GM23338 (cell line): ENCODE measurements around the gene HTT-AS. TPM values are rescaled to one million over a fixed set of nuclear protein-coding genes. Genes with fewer than 3 reads are reported as not detected.
A peak's percentile ranks its signal among the peaks of the same experiment; 100 is the strongest.

Experiments used
- ATAC-seq: fragments of 200-7000 bp; cut with Tn5 transposase; 3 replicates; pipeline ENCODE4 v1.9.1; 2020
- DNase-seq: peaks from one replicate; pipeline ENCODE4 v3.0.0-alpha.2; 2015; ENCODE audit warnings: low spot score
- H2AFZ ChIP-seq: fragments of 200-600 bp; sonication (generic); 2 replicates; pipeline ENCODE4 v1.8.0; 2016; ENCODE audit warnings: antibody characterized with exemption, mild to moderate bottlenecking, moderate library complexity
- H3F3A ChIP-seq: fragments of 200-600 bp; sonication (generic); replicated peaks from 2 replicates; pipeline ENCODE4 v1.8.0; 2017; ENCODE audit warnings: antibody characterized with exemption, mixed run types, low read depth
- H3K27ac ChIP-seq: fragments of 200-600 bp; sonication (generic); 2 replicates; pipeline ENCODE4 v1.6.1; 2016; ENCODE audit warnings: low read depth
- H3K27me3 ChIP-seq: fragments of 200-600 bp; sonication (generic); 2 replicates; pipeline ENCODE4 v1.8.0; 2016; ENCODE audit warnings: mild to moderate bottlenecking, mixed run types, moderate library complexity; ENCODE audit not compliant: insufficient read depth
- H3K36me3 ChIP-seq: fragments of 200-600 bp; sonication (generic); 2 replicates; pipeline ENCODE4 v1.8.0; 2016; ENCODE audit warnings: mild to moderate bottlenecking; ENCODE audit not compliant: insufficient read depth
- H3K4me1 ChIP-seq: fragments of 200-600 bp; sonication (generic); 2 replicates; pipeline ENCODE4 v1.8.0; 2016; ENCODE audit warnings: mild to moderate bottlenecking, moderate library complexity; ENCODE audit not compliant: insufficient read depth
- H3K4me2 ChIP-seq: fragments of 200-600 bp; sonication (generic); 2 replicates; pipeline ENCODE4 v1.7.1; 2017; ENCODE audit warnings: mixed run types
- H3K4me3 ChIP-seq: fragments of 200-600 bp; sonication (generic); 2 replicates; pipeline ENCODE4 v1.6.1; 2016; ENCODE audit warnings: mixed run types
- H3K79me2 ChIP-seq: fragments of 200-600 bp; sonication (generic); replicated peaks from 2 replicates; pipeline ENCODE4 v1.8.0; 2017; ENCODE audit warnings: mild to moderate bottlenecking; ENCODE audit not compliant: insufficient read depth
- H3K9me2 ChIP-seq: fragments of 200-600 bp; sonication (generic); 2 replicates; pipeline ENCODE4 v1.8.0; 2017; ENCODE audit not compliant: insufficient read depth
- H4K20me1 ChIP-seq: fragments of 200-600 bp; sonication (generic); replicated peaks from 2 replicates; pipeline ENCODE4 v1.8.0; 2017; ENCODE audit warnings: mild to moderate bottlenecking; ENCODE audit not compliant: insufficient read depth
- H3K27ac Mint-ChIP-seq: 2 replicates; pipeline ENCODE4 v1.8.0; 2020; ENCODE audit warnings: inconsistent platforms, mild to moderate bottlenecking, moderate library complexity, mixed read lengths
- H3K27me3 Mint-ChIP-seq: 3 replicates; pipeline ENCODE4 v1.8.0; 2022; ENCODE audit warnings: low read depth, mild to moderate bottlenecking, moderate library complexity, mixed read lengths, inconsistent platforms; ENCODE audit not compliant: insufficient read depth, poor library complexity
- H3K36me3 Mint-ChIP-seq: 3 replicates; pipeline ENCODE4 v1.8.0; 2021; ENCODE audit warnings: low read depth, mild to moderate bottlenecking, inconsistent platforms, moderate library complexity, mixed read lengths
- H3K4me1 Mint-ChIP-seq: 3 replicates; pipeline ENCODE4 v1.8.0; 2020; ENCODE audit warnings: mild to moderate bottlenecking, inconsistent platforms, mixed read lengths
- H3K4me3 Mint-ChIP-seq: 3 replicates; pipeline ENCODE4 v1.8.0; 2021; ENCODE audit warnings: moderate library complexity, mild to moderate bottlenecking, inconsistent platforms, mixed read lengths
- H3K9me3 Mint-ChIP-seq: 3 replicates; pipeline ENCODE4 v1.8.0; 2020; ENCODE audit warnings: moderate library complexity, mild to moderate bottlenecking, inconsistent platforms, mixed read lengths
- CREB1 ChIP-seq: fragments of 250-450 bp; sonication (Bioruptor Pico); IDR thresholded peaks from 2 replicates; pipeline ENCODE4 v1.5.0; 2020; ENCODE audit warnings: low read depth, mild to moderate bottlenecking, moderate library complexity
- EZH2 ChIP-seq: fragments of 200-600 bp; sonication (generic); IDR thresholded peaks from one replicate; pipeline ENCODE4 v1.8.0; 2017; ENCODE audit warnings: antibody characterized with exemption, mild to moderate bottlenecking, low read depth; ENCODE audit not compliant: unreplicated experiment
- NANOG ChIP-seq: IDR thresholded peaks from 2 replicates; pipeline ENCODE4 v1.6.1; 2016; ENCODE audit warnings: antibody characterized with exemption, borderline replicate concordance
- ZNF331 ChIP-seq: fragments of 250-450 bp; sonication (Bioruptor Pico); IDR thresholded peaks from 2 replicates; pipeline ENCODE4 v1.5.0; 2020; ENCODE audit warnings: low read depth, mild to moderate bottlenecking, moderate library complexity
- polyA plus RNA-seq: library from polyadenylated mRNA; unstranded; fragments of >200 nt; fragmentation: Nextera tagmentation; extraction: Ambion mirVana; gene quantifications from 2 replicates; pipeline ENCODE4 v1.2.1, GENCODE V29; 2016
- total RNA-seq: library from RNA; depleted of rRNA; stranded (reverse); fragments of >200 nt; shearing (Covaris generic); gene quantifications from 2 replicates; pipeline ENCODE4 v1.2.3, GENCODE V29; 2014
- TF ChIP-seq, protein P1 (sequence below): IDR thresholded peaks from one replicate; pipeline ENCODE4 v1.6.1; 2018; ENCODE audit warnings: antibody characterized with exemption; ENCODE audit not compliant: unreplicated experiment
- TF ChIP-seq, protein P2 (sequence below): IDR thresholded peaks from 2 replicates; pipeline ENCODE4 v1.6.1; 2016; ENCODE audit warnings: antibody characterized with exemption
- TF ChIP-seq, protein P3 (sequence below), 2 experiments: fragments of 200-600 bp in 1 of 2; sonication (generic) in 1 of 2; conservative IDR thresholded peaks; 2 replicates each; pipeline versions ENCODE4 v1.5.1 to v1.6.1; 2016 to 2017; ENCODE audit warnings: antibody characterized with exemption in 2 of 2, low read depth in 2 of 2, mild to moderate bottlenecking in 2 of 2, moderate library complexity in 1 of 2

HTT-AS gene
- total and polyA plus RNA-seq, 2 experiments from 2014 or later: not detected

DNA sequence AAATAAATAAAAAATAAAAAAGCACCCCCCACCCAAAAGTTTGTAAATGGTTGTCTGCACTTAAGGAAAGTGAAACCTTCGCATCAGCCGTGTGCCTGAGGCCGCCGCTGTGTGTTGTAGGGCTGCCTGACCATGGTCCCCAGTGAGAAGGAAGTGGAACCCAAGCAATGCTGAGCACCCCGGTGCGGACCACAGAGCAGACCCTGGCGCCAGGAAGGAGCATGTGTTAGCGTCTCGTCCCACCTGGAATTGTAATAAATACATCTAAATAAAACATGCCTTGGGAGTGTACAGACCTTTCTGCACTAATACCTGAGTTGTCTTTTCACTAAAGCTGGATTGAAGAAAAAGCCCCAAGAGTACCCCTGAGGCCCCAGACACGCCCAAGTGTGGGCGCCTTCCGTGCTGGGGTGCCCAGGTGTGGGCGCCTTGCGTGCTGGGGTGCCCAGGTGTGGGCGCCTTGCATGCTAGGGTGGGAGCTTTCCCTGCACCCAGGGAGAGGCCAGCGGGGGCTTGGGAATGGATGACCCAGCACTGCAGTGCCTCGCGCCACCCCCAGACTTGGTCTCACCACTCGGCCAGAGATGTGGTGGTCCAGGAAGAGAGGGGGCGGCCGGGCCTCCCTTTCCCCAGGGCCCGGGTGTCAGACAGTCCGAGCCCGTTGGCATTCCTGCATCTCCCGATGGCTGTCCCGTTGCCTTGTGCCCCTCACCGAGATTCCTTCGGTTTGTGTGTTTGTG is 33.7 kb downstream of the HTT-AS start:
- Histone ChIP-seq H3K4me1 (peaks cover 5% of the 10 kb centered on the region; the same call in 1 of the 2 replicates), H3K4me3 (no peak overlapping the region), H3K9me2 (no peaks in the 10 kb centered on the region), H3K4me2 (no peak overlapping the region), H3K27me3 (no peaks in the 10 kb centered on the region), H3F3A (no peaks in the 10 kb centered on the region), H3K27ac (no peak overlapping the region), H3K36me3 (no peaks in the 10 kb centered on the region), H2AFZ (peak overlapping the region; percentile 72; the same call in 1 of the 2 replicates), H4K20me1 (no peaks in the 10 kb centered on the region; the same call in 1 of the 2 replicates), H3K79me2 (no peaks in the 10 kb centered on the region)
- ATAC-seq (no peak), DNase-seq (no peak)
- Mint-ChIP-seq H3K27me3 (peaks cover 21% of the 10 kb centered on the region), H3K4me3 (no peak overlapping the region), H3K27ac (no peak overlapping the region), H3K36me3 (no peaks in the 10 kb centered on the region), H3K4me1 (peaks cover 17% of the 10 kb centered on the region), H3K9me3 (no peaks in the 10 kb centered on the region)
- TF ChIP-seq, protein P1, sequence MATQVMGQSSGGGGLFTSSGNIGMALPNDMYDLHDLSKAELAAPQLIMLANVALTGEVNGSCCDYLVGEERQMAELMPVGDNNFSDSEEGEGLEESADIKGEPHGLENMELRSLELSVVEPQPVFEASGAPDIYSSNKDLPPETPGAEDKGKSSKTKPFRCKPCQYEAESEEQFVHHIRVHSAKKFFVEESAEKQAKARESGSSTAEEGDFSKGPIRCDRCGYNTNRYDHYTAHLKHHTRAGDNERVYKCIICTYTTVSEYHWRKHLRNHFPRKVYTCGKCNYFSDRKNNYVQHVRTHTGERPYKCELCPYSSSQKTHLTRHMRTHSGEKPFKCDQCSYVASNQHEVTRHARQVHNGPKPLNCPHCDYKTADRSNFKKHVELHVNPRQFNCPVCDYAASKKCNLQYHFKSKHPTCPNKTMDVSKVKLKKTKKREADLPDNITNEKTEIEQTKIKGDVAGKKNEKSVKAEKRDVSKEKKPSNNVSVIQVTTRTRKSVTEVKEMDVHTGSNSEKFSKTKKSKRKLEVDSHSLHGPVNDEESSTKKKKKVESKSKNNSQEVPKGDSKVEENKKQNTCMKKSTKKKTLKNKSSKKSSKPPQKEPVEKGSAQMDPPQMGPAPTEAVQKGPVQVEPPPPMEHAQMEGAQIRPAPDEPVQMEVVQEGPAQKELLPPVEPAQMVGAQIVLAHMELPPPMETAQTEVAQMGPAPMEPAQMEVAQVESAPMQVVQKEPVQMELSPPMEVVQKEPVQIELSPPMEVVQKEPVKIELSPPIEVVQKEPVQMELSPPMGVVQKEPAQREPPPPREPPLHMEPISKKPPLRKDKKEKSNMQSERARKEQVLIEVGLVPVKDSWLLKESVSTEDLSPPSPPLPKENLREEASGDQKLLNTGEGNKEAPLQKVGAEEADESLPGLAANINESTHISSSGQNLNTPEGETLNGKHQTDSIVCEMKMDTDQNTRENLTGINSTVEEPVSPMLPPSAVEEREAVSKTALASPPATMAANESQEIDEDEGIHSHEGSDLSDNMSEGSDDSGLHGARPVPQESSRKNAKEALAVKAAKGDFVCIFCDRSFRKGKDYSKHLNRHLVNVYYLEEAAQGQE: no peak
- TF ChIP-seq CREB1: no peak
- no peak for TF ChIP-seq EZH2
- TF ChIP-seq, protein P2, sequence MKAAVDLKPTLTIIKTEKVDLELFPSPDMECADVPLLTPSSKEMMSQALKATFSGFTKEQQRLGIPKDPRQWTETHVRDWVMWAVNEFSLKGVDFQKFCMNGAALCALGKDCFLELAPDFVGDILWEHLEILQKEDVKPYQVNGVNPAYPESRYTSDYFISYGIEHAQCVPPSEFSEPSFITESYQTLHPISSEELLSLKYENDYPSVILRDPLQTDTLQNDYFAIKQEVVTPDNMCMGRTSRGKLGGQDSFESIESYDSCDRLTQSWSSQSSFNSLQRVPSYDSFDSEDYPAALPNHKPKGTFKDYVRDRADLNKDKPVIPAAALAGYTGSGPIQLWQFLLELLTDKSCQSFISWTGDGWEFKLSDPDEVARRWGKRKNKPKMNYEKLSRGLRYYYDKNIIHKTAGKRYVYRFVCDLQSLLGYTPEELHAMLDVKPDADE: no peak
- TF ChIP-seq ZNF331: no peak
- TF ChIP-seq NANOG: no peak
- TF ChIP-seq, protein P3, sequence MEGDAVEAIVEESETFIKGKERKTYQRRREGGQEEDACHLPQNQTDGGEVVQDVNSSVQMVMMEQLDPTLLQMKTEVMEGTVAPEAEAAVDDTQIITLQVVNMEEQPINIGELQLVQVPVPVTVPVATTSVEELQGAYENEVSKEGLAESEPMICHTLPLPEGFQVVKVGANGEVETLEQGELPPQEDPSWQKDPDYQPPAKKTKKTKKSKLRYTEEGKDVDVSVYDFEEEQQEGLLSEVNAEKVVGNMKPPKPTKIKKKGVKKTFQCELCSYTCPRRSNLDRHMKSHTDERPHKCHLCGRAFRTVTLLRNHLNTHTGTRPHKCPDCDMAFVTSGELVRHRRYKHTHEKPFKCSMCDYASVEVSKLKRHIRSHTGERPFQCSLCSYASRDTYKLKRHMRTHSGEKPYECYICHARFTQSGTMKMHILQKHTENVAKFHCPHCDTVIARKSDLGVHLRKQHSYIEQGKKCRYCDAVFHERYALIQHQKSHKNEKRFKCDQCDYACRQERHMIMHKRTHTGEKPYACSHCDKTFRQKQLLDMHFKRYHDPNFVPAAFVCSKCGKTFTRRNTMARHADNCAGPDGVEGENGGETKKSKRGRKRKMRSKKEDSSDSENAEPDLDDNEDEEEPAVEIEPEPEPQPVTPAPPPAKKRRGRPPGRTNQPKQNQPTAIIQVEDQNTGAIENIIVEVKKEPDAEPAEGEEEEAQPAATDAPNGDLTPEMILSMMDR (conservative IDR thresholded peaks at IDR 0.05; ENCODE audit: low read depth in 2 of 2): no peak
